Stimulated activated CD8-positive, alpha-beta memory T cell treated with anti-CD3 and anti-CD28 coated beads, Interleukin-12 subunit alpha, Interleukin-12 subunit beta, amount 100 ng/mL, for 1 hour (primary cell): ENCODE measurements around the gene CD79B.

Source experiments
- DNase-seq: peaks from one replicate; pipeline ENCODE4 v3.0.0-alpha.2; 2020; ENCODE audit warnings: low read depth

The CD79B gene

GRCh38 chr17:63931981-63932561, at the start of gene CD79B:
Gene CD79B, minus strand, starts transcription at chr17:63932331. Its CDS starts 70 bp downstream, at chr17:63932261.
- no peak for DNase-seq

- DNase-seq: no peak
These were observed 46.4 kb upstream of the CD79B start for GRCh38 chr17:63978272-63979200.

DNA sequence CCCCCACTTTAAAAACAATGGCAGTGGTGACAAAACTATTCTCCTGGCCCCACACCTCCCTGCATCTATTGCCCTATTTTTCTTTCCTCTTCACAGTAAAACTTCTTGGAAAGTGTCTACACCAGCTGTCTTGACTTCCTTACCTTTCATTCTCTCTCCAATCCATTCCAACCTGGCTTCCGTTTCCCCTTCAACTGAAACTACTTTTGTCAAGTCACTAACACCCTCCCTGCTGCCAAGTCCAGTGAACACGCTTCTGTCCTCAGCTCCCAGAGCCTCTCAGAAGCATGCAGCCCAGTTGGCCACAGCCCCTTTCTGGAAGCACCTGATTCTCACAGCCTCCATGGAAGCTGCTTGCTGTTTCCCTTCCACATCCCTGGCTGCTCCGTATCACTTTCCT, 44.6 kb upstream of the CD79B start:
- no peak for DNase-seq

DNA sequence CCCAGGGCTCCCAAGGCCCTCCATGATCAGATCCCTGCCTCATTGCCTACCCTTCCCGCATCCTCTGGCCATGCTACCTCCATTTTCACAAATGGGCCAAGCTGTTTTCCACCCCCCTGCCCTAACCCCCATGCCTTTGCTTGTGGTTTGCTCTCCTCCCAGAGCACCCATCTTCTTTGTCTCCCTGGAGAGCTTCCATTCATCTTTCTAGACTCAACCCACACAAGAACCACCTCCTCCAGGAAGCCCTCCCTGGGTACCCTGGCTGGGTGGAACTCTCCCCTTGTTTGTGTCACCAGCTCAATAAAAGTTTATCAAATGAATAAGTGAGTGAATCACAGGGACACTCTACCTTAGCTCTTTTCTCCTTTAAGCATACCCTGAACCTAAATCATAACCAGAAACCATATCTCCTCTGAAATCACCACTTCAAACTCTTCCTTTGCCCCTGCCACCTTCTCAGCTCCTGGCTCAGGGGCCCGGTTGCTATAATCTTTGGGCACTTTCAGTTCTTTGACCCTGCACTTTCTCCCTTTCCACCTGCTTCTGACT, 43.5 kb upstream of the CD79B start:
- DNase-seq: no peak

DNA sequence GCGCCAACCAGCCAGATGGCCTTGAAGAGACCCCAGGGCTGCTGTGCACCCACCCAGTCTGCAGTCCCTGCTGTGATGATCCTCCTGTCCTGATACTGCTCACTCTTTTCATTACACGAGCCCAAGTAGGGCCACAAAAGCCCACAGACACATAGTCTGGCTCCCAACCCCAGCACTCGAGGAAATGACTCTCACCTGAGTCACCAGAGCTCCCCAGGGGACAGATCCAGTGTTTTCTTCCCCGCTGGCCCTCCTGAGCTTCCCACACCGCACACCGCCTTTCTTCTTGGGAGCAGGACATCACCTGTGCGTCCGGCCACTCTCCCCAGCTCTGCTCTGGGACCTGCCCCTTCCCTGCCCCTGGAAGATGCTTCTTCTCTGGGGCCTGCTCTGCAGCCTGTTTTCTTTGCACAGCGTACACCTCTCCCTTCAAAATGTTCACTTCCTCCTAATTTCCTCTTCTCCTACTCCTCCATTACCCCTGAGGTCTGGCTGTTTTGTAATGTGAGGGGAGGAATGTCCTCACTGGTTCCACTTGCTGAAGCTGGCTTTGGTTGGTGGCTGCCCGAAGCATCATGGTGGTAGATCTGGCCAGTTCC, 42.6 kb upstream of the CD79B start:
- DNase-seq: no peak

GRCh38 chr17:63973930-63974593, 41.9 kb upstream of the CD79B start:
- DNase-seq: no peak

DNA sequence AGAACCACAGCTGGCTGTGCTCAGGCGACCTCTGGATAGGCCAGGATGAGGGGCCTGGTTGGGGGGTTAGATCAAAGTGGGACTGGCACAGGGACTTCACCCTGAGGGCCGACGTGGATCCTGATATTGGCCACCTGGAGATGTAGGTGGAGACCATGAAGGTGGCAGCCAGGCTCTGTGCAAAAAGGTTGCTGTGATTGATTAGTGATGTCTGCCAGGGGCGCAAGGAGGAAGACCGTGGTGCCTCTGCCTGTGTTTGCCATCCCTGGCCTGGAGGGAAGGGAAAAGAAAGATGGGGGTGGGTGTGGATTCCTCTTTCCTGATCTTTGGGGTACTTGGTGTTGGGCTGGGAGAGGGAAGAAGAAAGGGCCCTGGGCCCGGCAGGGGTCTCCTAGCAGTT, 41.1 kb upstream of the CD79B start:
- no peak for DNase-seq

DNA sequence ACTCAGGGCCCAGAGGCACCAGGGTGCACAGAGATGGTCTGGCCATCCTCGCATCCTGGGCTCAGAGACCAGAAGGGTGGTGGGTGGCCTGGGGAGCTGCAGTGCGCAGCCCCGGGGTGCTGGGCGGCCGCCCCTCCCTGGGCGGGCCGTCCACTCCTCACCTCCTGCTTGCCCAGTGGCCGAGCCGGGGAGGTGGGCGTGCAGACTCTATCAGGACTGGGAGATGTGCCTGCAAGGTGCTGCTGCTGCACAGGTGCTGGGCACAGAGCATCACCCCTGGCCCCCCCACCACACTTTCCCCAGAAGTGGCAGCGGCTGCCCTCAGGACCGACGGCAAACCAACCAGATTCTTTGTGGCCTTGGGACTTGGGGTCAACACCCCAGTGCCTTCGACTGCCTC, 40.7 kb upstream of the CD79B start, which contains the start of gene SCN4A:
Gene SCN4A, minus strand, starts transcription at position 123 of the 400 bp plus-strand sequence. Its CDS starts 77 bp downstream, at position 46.
- DNase-seq: no peak

DNA sequence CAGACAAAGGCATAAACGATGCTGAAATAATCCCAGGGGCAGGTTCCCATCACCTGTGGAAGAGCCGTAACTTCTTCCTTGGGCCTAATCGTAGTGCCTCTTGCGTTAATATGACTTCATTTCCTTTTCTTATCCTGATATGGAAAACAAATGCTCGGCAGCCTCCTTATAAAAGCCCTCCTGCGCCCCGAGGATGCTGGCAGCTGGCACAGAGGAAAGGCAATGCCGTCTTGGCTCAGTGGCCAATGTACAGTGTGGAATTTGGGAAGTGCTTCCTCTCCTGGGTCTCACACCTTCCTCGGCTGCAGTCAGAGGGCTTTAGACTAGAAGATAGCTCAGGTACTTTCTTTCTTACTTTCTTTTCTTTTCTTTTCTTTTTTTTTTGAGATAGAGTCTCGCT, 37.1 kb upstream of the CD79B start:
- no peak for DNase-seq

- no peak for DNase-seq
These were observed 35.8 kb upstream of the CD79B start for GRCh38 chr17:63967953-63968352.

DNA sequence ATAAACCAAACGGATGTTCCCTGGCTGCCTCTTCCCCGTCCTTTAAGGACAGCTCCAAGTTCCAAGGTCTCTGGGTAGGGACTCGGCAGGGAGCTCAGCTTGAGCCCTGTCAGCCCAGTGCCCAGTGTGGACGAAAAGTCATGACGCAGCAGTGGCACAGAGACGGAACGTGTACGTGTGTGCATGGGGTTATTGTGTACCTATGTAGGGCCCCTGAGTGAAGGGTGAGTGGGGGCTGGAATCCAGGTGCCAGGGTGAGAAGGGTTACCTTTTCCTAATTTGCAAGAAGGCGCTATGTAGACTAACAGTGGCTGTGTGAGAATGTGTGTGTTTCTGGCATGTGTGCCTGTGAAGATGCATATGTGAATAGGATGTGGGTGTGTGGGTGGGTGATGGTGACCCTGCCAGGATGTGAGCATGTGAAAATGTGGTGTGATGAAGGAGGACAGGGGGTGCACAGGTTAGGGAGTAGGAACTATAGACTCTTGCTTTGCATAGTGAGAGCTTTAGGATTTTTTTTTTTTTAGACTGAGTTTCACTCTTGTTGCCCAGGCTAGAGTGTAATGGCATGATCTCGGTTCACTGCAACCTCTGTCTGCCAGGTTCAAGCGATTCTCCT, 34.6 kb upstream of the CD79B start:
- DNase-seq: no peak

GRCh38 chr17:63963123-63963522, 31.0 kb upstream of the CD79B start:
- no peak for DNase-seq

- DNase-seq: no peak
These were observed 30.2 kb upstream of the CD79B start for GRCh38 chr17:63962298-63962744.

DNA sequence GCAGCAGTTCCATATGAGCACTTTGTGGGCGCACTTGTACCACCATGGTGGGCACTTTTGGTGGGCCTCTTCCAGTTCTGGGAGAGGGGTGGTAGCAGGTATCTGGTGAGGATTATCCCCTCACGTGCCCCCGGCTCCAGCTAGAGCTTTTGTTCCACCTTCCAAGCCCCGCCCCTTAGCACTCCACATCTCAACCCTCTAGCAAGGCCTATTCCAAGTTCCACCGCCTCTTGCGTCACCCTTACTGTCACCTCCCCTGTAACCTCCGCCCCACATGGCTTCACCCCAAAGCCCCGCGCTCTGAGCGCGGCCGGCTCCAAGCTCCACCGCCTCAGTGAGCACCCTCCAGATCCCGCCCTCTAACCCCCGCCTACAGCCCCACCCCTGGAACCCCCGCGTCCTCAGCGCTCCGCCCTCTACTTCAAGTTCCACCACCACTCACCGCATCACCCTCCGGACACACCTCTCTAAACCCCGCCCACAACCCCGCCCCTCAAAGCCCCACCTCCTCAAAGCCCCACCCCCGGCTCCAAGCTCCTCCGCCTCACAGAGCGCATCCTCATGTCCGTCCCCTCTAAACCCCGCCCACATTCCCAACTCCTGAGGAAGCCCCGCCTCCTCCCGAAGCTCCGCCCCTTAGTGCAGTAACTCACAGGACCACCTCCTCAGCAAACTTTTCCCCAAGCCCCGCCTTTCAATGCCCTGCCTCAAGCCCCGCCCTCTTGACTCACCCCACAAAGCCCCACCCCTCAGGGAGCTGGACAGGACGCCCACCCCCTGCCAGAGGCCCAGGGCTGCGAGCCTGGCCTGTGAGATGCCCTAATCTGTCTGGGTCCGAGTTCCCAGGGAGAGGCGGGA, 29.5 kb upstream of the CD79B start:
- DNase-seq: no peak

- DNase-seq: no peak
These were observed 28.3 kb upstream of the CD79B start for GRCh38 chr17:63960430-63960829.

- no peak for DNase-seq
These were observed 27.9 kb upstream of the CD79B start for GRCh38 chr17:63960006-63960405.

DNA sequence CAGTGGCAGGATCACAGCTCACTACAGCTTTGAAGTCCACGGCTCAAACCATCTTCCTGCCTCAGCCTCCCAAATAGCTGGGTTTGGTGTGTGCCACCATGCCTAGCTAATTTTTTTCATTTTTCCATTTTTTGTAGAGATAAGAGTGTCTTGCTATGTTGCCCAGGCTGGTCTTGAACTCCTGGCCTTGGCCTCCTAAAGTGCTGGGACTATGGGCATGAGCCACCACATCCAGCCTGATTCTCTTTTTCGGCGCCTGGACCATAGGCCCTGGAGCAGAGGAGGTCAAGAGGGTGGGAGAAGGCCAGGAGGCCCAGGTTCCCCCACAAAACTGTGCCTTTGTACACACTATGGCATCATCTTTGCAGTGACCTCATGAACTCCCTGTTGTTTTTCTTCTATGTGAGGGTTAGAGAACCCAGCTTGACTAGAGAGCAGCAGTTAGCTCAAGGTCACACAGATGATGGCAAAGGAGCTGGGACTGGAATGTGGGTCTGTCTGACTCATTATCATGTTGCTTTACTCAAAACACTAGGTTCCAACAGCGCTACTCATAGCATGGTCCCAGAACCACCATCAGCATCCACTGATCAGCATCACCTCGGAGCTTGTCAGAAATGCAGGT, 24.3 kb upstream of the CD79B start:
- no peak for DNase-seq

GRCh38 chr17:63955791-63956190, 23.7 kb upstream of the CD79B start:
- DNase-seq: no peak

GRCh38 chr17:63955232-63955631, 23.1 kb upstream of the CD79B start:
- no peak for DNase-seq

DNA sequence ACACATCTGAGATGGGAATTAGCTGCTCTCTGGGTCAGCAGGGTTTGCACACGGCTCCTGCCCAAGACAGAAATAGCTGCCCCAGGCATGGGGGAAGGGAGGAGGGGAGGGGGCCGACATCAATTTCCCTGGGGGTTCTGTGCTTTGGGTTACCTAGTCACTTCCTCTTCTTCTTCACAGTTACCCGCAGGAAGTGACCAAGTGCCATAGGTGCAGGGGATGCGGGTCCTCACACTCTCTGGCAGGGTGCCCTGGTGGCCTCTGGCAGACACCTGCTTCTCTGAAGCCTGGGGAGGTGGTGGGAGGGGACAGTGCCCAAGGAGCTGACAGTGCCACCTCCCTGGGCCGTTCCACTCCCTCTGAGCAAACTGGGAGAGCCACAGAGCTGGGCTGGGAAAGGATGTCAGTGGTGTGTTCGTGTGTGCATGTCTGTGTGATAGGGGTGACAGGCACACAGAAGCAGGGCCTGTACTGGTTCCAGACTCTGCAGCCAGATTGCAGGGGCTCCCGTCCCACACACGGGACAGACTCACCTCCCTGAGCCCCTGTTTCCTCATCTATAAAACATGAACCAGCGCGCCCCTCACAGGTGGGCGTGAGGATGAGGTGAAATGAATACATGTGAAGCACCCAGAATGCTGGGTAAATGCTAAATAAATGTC, 22.4 kb upstream of the CD79B start:
- no peak for DNase-seq
